ENCODE data around the gene TULP4. TPM values are rescaled to one million over a fixed set of nuclear protein-coding genes. Genes with fewer than 3 reads are reported as not detected.
A peak's percentile ranks its signal among the peaks of the same experiment; 100 is the strongest.
"Not testable (repeated sequence)": the region's sequence is repeated elsewhere in the genome, so short reads cannot be mapped to it uniquely, and the experiment has no call there.

The TULP4 gene
- total and polyA plus RNA-seq, 2 of the 8 experiments (the other 6 are each of a cell fraction or from before 2014, with no cell fraction given) = 7.7 to 51.6 TPM

DNA sequence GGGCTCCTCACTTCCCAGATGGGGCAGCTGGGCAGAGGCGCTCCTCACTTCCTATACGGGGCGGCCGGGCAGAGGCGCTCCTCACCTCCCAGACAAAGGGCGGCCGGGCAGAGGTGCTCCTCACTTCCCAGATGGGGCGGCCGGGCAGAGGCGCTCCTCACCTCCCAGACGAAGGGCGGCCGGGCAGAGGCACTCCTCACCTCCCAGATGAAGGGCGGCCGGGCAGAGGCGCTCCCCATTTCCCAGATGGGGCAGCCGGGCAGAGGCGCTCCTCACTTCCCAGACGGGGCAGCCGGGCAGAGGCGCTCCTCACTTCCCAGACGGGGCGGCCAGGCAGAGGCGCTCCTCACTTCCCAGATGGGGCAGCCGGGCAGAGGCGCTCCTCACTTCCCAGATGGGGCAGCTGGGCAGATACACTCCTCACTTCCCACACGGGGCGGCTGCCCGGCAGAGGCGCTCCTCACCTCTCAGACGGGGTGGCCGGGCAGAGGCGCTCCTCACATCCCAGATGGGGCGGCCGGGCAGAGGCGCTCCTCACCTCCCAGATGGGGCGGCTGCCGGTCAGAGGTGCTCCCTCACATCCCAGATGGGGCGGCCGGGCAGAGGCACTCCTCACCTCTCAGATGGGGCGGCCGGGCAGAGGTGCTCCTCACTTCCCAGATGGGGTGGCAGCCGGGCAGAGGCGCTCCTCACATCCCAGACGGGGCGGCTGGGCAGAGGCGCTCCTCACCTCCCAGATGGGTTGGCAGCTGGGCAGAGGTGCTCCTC is 36.7 kb downstream of the TULP4 start:
- DNase-seq (ENCODE audit: low read depth in 1 of 2, low spot score in 2 of 2); H3K18ac ChIP-seq (ENCODE audit: extremely low read depth, low read length); H2BK120ac ChIP-seq (replicated peaks; ENCODE audit: low read depth, low read length); H3K4me2 ChIP-seq (ENCODE audit: insufficient read depth in 1 of 2, low read depth in 2 of 2, low read length in 2 of 2); H3K23me2 ChIP-seq (ENCODE audit: low read depth, low read length); H2BK12ac ChIP-seq (ENCODE audit: low read depth, low read length); H2AK5ac ChIP-seq (ENCODE audit: low read depth, low read length); H3K23ac ChIP-seq (ENCODE audit: insufficient read length); H3K4me3 ChIP-seq (ENCODE audit: extremely low read depth in 1 of 4, insufficient read depth in 2 of 4, low read depth in 3 of 4, low read length in 4 of 4); H3K27me3 ChIP-seq (replicated peaks in 1 of 4; ENCODE audit: control insufficient read depth in 3 of 4, extremely low read depth in 1 of 4, insufficient read depth in 3 of 4, low read length in 3 of 4); H4K8ac ChIP-seq (ENCODE audit: extremely low read depth, insufficient read depth, low read length); H2AFZ ChIP-seq (ENCODE audit: low read length); CTCF ChIA-PET (ENCODE audit: partially characterized antibody); H3K79me2 ChIP-seq (ENCODE audit: control insufficient read depth in 1 of 2, insufficient read depth in 2 of 2, low read length in 2 of 2); H3K56ac ChIP-seq (replicated peaks; ENCODE audit: insufficient read length, low read depth, low read length); H4K20me1 ChIP-seq (replicated peaks in 1 of 2; ENCODE audit: control insufficient read depth in 1 of 2, insufficient read depth in 2 of 2, low read length in 2 of 2); H4K91ac ChIP-seq (replicated peaks; ENCODE audit: insufficient read length, low read length); H2BK5ac ChIP-seq (ENCODE audit: low read depth, low read length); H2BK15ac ChIP-seq (ENCODE audit: low read length); H3K9ac ChIP-seq (replicated peaks in 1 of 4; ENCODE audit: extremely low read depth in 1 of 4, low read depth in 3 of 4, low read length in 3 of 4); H3K4me1 ChIP-seq (replicated peaks in 1 of 4; ENCODE audit: control insufficient read depth in 3 of 4, insufficient read depth in 4 of 4, low read length in 3 of 4); H3K14ac ChIP-seq (ENCODE audit: insufficient read length); FAIRE-seq; H3K4ac ChIP-seq (replicated peaks; ENCODE audit: insufficient read length, low read depth, low read length); H3K27ac ChIP-seq (ENCODE audit: low read depth, low read length); H4K5ac ChIP-seq (ENCODE audit: insufficient read length, low read depth, low read length); H2BK20ac ChIP-seq (ENCODE audit: low read length); H3K79me1 ChIP-seq (ENCODE audit: low read depth, low read length): not testable (repeated sequence)
- Histone ChIP-seq H3K36me3 (ENCODE audit: control insufficient read depth in 2 of 4, insufficient read depth in 4 of 4, low read length in 3 of 4) (peaks cover 0 to 21% (median 2%) of the 10 kb centered on the region in 4 experiments; a peak in 5 of 8 replicates), H3K9me3 (ENCODE audit: insufficient read depth in 2 of 2, low read depth in 1 of 2, low read length in 1 of 2) (peaks cover 29 to 41% of the 10 kb centered on the region in 2 experiments)
- TF ChIP-seq EP300 (IDR thresholded peaks at IDR 0.05; ENCODE audit: borderline replicate concordance in 1 of 2, low read depth in 2 of 2, low read length in 2 of 2) = peak in 1 of 2 experiments; percentile 26; a peak in 1 of 3 replicates
- POLR2A ChIA-PET (ENCODE audit: partially characterized antibody) = interaction anchor here (1.0 kb wide), 1 partner anchor 47 kb away, joined by 3 read pairs; no protein-coding TSS in a partner anchor
- WGBS, 2 experiments (ENCODE audit: extremely low coverage in 1 of 2, insufficient coverage in 1 of 2, insufficient read length in 1 of 2, insufficient replicate concordance in 2 of 2, low coverage in 1 of 2, low lambda C conversion rate in 2 of 2, missing lambda C conversion rate in 1 of 2) = 92% methylated on average over 37 of the region's 47 CpGs; no CpG with 5 or more reads in 1 of the 2 experiments
